Karpas-422 (cell line): Measurements from ENCODE around the gene EFHD2. TPM values are rescaled to one million over a fixed set of nuclear protein-coding genes. Genes with fewer than 3 reads are reported as not detected.
"Not testable (repeated sequence)": the region's sequence is repeated elsewhere in the genome, so short reads cannot be mapped to it uniquely, and the experiment has no call there.

ENCODE experiments used
- DNase-seq: peaks from one replicate; pipeline ENCODE4 v3.0.0-alpha.2; 2015
- H2AFZ ChIP-seq: fragments of 200-600 bp; sonication (generic); 2 replicates; pipeline ENCODE4 v1.6.1; 2014; ENCODE audit warnings: antibody characterized with exemption, low read length, mixed read lengths
- H3K27ac ChIP-seq: fragments of 200-600 bp; sonication (generic); 2 replicates; pipeline ENCODE4 v1.5.1; 2014; ENCODE audit warnings: mild to moderate bottlenecking, low read length, moderate library complexity
- H3K27me3 ChIP-seq: fragments of 200-600 bp; sonication (generic); 2 replicates; pipeline ENCODE4 v1.6.1; 2014; ENCODE audit warnings: low read length, mixed read lengths
- H3K36me3 ChIP-seq: fragments of 200-600 bp; sonication (generic); 2 replicates; pipeline ENCODE4 v1.6.1; 2014; ENCODE audit warnings: low read length, mixed read lengths; ENCODE audit not compliant: insufficient read depth
- H3K4me1 ChIP-seq: fragments of 200-600 bp; sonication (generic); 2 replicates; pipeline ENCODE4 v1.6.1; 2014; ENCODE audit warnings: mild to moderate bottlenecking, low read length, mixed read lengths
- H3K4me2 ChIP-seq: fragments of 200-600 bp; sonication (generic); 2 replicates; pipeline ENCODE4 v1.6.1; 2014; ENCODE audit warnings: low read length, low read depth, mild to moderate bottlenecking; ENCODE audit not compliant: poor library complexity, severe bottlenecking
- H3K4me3 ChIP-seq: fragments of 200-600 bp; sonication (generic); 2 replicates; pipeline ENCODE4 v1.5.1; 2014; ENCODE audit warnings: mild to moderate bottlenecking, antibody characterized with exemption, low read length, mixed read lengths
- H3K79me2 ChIP-seq: fragments of 200-600 bp; sonication (generic); 2 replicates; pipeline ENCODE4 v1.6.1; 2014; ENCODE audit warnings: mild to moderate bottlenecking, low read length, mixed read lengths
- H3K9ac ChIP-seq: fragments of 200-600 bp; sonication (generic); 2 replicates; pipeline ENCODE4 v1.6.0; 2014; ENCODE audit warnings: low read length
- H3K9me2 ChIP-seq: fragments of 200-600 bp; sonication (generic), shearing (Covaris generic); replicated peaks from 2 replicates; pipeline ENCODE4 v1.6.0; 2014; ENCODE audit warnings: mild to moderate bottlenecking, low read length, moderate library complexity; ENCODE audit not compliant: insufficient read depth
- H3K9me3 ChIP-seq: fragments of 300-700, 200-600 bp; sonication (generic); 2 replicates; pipeline ENCODE4 v1.6.1; 2014; ENCODE audit warnings: low read length, mixed read lengths
- H4K20me1 ChIP-seq: fragments of 200-600 bp; sonication (generic); 2 replicates; pipeline ENCODE4 v1.6.1; 2014; ENCODE audit warnings: mild to moderate bottlenecking, antibody characterized with exemption, low read length, low read depth; ENCODE audit not compliant: insufficient read depth
- total RNA-seq: library from RNA; depleted of rRNA; stranded (reverse); fragments of >200 nt; shearing (Covaris generic); gene quantifications from 2 replicates; pipeline ENCODE4 v1.2.3, GENCODE V29; 2014; ENCODE audit warnings: low replicate concordance

Gene EFHD2
- total RNA-seq, 1 experiment from 2014 or later = 24.9 TPM

GRCh38 chr1:15452866-15453571, 43.3 kb downstream of the EFHD2 start:
- Histone ChIP-seq H2AFZ (no peak overlapping the region), H3K4me1 (peaks cover 7% of the 10 kb centered on the region), H3K9me2 (no peaks in the 10 kb centered on the region), H3K9me3 (no peaks in the 10 kb centered on the region), H3K36me3 (no peaks in the 10 kb centered on the region), H4K20me1 (no peaks in the 10 kb centered on the region), H3K4me3 (no peak overlapping the region), H3K9ac (no peak overlapping the region), H3K4me2 (no peak overlapping the region), H3K27me3 (no peaks in the 10 kb centered on the region), H3K79me2 (no peaks in the 10 kb centered on the region), H3K27ac (no peak overlapping the region)
- no peak for DNase-seq

DNA sequence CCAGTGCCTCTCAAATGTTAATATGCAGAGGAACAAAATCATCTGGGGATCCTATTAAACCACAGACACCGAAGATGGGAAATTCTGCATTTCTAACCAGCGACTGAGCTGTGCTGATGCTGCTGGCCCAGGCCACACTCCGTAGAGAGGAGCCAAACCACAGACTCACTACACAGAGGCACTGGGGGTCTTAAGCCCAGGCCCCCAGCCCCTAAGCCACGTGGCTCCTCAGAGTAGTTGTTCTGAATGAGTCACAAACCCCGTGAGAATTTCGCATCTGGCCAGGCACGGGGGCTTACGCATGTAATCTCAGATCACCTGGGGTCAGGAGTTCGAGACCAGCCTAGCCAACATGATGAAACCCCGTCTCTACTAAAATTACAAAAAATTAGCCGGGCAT, 44.0 kb downstream of the EFHD2 start:
- Histone ChIP-seq H3K4me1 (peaks cover 7% of the 10 kb centered on the region), H4K20me1 (no peaks in the 10 kb centered on the region), H3K79me2 (no peaks in the 10 kb centered on the region), H3K36me3 (no peaks in the 10 kb centered on the region), H3K4me2 (no peak overlapping the region), H3K9ac (no peak overlapping the region), H3K4me3 (no peak overlapping the region), H2AFZ (no peak overlapping the region), H3K27ac (no peak overlapping the region), H3K9me3 (no peaks in the 10 kb centered on the region), H3K9me2 (no peaks in the 10 kb centered on the region), H3K27me3 (no peaks in the 10 kb centered on the region)
- no peak for DNase-seq

DNA sequence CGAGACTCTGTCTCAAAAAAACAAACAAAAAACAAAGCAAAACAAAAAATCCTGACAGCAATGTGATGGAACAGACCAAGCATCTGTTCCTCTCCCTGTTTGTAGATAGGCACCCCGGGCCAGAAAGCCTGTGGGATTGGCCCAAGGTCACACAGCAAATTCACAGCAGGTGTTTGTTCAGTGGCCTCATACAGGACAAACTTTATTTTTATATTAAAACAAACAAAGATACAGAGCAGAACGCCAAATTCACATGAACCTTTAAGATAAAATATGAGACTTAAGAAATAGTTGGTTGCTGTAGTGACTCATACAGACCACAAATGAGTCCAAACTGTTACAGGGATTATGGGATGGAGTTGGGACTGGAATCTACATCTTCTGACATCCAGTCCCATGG, 44.6 kb downstream of the EFHD2 start:
- no peaks in the 10 kb centered on the region for H3K9me2 ChIP-seq
- no peaks in the 10 kb centered on the region for H3K27me3 ChIP-seq
- no peak overlapping the region for H3K4me3 ChIP-seq
- no peak overlapping the region for H3K4me2 ChIP-seq
- H3K36me3 ChIP-seq = no peaks in the 10 kb centered on the region
- peaks cover 7% of the 10 kb centered on the region for H3K4me1 ChIP-seq
- H3K27ac ChIP-seq = no peak overlapping the region
- H3K79me2 ChIP-seq = no peaks in the 10 kb centered on the region
- no peaks in the 10 kb centered on the region for H4K20me1 ChIP-seq
- H3K9ac ChIP-seq = no peak overlapping the region
- no peak overlapping the region for H2AFZ ChIP-seq
- H3K9me3 ChIP-seq = no peaks in the 10 kb centered on the region
- DNase-seq = no peak

- Histone ChIP-seq H3K27ac (no peak overlapping the region), H3K9ac (no peak overlapping the region), H3K27me3 (no peaks in the 10 kb centered on the region), H3K36me3 (no peaks in the 10 kb centered on the region), H3K4me2 (no peak overlapping the region), H3K79me2 (no peaks in the 10 kb centered on the region), H2AFZ (no peak overlapping the region), H4K20me1 (no peaks in the 10 kb centered on the region), H3K9me3 (no peaks in the 10 kb centered on the region), H3K9me2 (no peaks in the 10 kb centered on the region), H3K4me3 (no peak overlapping the region), H3K4me1 (peaks cover 7% of the 10 kb centered on the region)
- peak; percentile 43 for DNase-seq
These were observed 45.8 kb downstream of the EFHD2 start for GRCh38 chr1:15455522-15455921.

DNA sequence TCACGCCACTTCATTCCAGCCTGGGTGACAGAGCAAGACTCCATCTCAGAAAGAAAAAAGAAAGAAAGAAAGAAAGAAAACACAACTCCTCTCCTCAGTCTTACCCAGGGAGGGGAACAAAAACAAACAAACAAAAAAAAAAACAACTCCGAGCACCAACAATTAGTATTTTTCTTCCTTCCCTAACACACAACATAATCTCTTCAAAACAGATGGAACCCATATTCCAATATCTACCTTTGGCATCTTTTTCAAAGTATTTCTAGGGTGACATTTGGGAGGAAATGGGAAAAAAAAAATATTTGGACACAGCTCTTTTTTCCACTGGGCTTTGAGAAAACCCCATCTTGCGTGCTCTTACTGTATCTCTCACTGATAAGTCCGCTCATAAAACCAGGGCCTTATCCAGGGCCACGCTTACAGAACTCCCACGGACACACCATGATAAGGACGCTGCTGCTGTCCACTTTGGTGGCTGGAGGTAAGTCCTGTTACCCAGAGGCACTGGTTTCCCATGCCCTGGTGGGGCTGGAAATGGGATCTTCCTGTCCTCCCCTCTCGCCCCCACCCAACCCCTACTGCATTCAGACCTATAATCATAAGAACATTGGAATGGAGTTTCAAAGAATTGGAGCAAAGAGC, 46.7 kb downstream of the EFHD2 start, which contains the start of gene CELA2A:
Gene CELA2A (plus strand): TSS at position 420 of the 642 bp plus-strand sequence. CDS start 22 bp downstream, at position 442.
- H4K20me1 ChIP-seq = no peaks in the 10 kb centered on the region
- H3K36me3 ChIP-seq = no peaks in the 10 kb centered on the region
- H2AFZ ChIP-seq = no peak within 1 kb of the TSS
- no peak within 1 kb of the TSS for H3K4me2 ChIP-seq
- no peak within 1 kb of the TSS for H3K9ac ChIP-seq
- no peaks in the 10 kb centered on the region for H3K9me3 ChIP-seq
- no peak for DNase-seq
- H3K79me2 ChIP-seq = no peaks in the 10 kb centered on the region
- no peak within 1 kb of the TSS for H3K4me3 ChIP-seq
- H3K27me3 ChIP-seq = no peaks in the 10 kb centered on the region
- H3K4me1 ChIP-seq = peaks cover 7% of the 10 kb centered on the region
- H3K27ac ChIP-seq = no peak within 1 kb of the TSS
- no peaks in the 10 kb centered on the region for H3K9me2 ChIP-seq

DNA sequence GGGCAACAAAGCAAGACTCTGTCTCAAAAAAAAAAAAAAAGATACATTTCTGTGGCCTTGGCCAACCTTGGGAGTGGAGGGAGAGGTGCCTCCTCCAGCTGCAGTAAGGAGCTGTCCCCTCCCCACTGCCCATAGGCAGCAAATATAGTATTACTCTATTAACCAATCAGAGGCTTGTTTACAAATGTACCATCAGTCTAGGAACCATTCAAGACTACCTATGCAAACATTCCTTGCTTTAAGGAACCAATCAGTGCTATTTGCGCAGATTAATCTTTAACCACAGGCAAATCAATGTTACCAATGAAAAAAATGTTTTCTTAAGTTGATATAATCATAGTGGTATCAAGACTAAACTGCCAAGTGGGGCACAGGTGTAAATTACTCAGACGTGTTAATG, 47.9 kb downstream of the EFHD2 start:
- Histone ChIP-seq H3K27me3 (no peaks in the 10 kb centered on the region), H3K36me3 (no peaks in the 10 kb centered on the region), H3K27ac (no peak overlapping the region), H3K79me2 (no peaks in the 10 kb centered on the region), H4K20me1 (no peaks in the 10 kb centered on the region), H3K9me2 (no peaks in the 10 kb centered on the region), H3K4me2 (no peak overlapping the region), H3K9ac (no peak overlapping the region), H3K4me1 (peaks cover 7% of the 10 kb centered on the region), H2AFZ (no peak overlapping the region), H3K9me3 (no peaks in the 10 kb centered on the region), H3K4me3 (no peak overlapping the region)
- no peak for DNase-seq

DNA sequence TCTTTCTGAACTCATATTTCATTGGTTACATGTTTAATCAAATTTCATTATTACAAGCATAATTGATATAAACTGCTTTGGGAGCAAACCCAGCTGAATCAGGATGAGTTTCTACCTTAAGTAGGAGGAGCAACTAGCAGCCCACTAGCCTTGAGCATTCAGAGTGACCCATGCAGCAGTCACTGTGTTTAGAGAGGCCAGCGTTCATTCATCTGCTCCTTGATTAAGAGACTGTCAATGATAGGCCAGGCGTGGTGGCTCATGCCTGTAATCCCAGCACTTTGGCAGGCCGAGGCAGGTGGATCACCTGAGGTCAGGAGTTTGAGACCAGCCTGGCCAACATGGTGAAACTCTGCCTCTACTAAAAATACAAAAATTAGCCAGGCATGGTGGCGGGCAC, 48.7 kb downstream of the EFHD2 start:
- not testable (repeated sequence) for H3K79me2 ChIP-seq, H3K4me3 ChIP-seq, H3K9ac ChIP-seq, H3K4me2 ChIP-seq, H3K27me3 ChIP-seq, H3K9me2 ChIP-seq, H4K20me1 ChIP-seq, H3K9me3 ChIP-seq, H2AFZ ChIP-seq, H3K36me3 ChIP-seq, H3K27ac ChIP-seq, H3K4me1 ChIP-seq, DNase-seq

GRCh38 chr1:15459771-15460707, 50.4 kb downstream of the EFHD2 start:
- Histone ChIP-seq H3K4me3 (no peak overlapping the region), H4K20me1 (no peaks in the 10 kb centered on the region), H3K9ac (no peak overlapping the region), H3K36me3 (no peaks in the 10 kb centered on the region), H3K4me2 (no peak overlapping the region), H3K79me2 (no peaks in the 10 kb centered on the region), H3K9me3 (no peaks in the 10 kb centered on the region), H3K9me2 (no peaks in the 10 kb centered on the region), H3K27me3 (no peaks in the 10 kb centered on the region), H3K27ac (no peak overlapping the region), H3K4me1 (peaks cover 7% of the 10 kb centered on the region), H2AFZ (no peak overlapping the region)
- no peak for DNase-seq
